ENCODE results near the gene LSP1. TPM values are rescaled to one million over a fixed set of nuclear protein-coding genes. Genes with fewer than 3 reads are reported as not detected.

LSP1 gene
- total RNA-seq, 2 donors from 2014 or later: 6.7 to 11.6 TPM

GRCh38 chr11:1845561-1846452, 7.1 kb upstream of the LSP1 start:
- no peak overlapping the region for H3K27ac ChIP-seq
- H3K36me3 ChIP-seq: no peaks in the 10 kb centered on the region
- WGBS: 87% methylated on average over 21 of the region's 21 CpGs
- no peak for DNase-seq (ENCODE audit: low spot score)
- no peaks in the 10 kb centered on the region for H3K4me1 ChIP-seq (replicated peaks)
- H3K27me3 ChIP-seq (replicated peaks; ENCODE audit: insufficient read depth): no peaks in the 10 kb centered on the region
- H3K9me3 ChIP-seq: no peaks in the 10 kb centered on the region
- intact Hi-C loops (cut with DNase I): no loop called here
- no peak for TF ChIP-seq CTCF (IDR thresholded peaks at IDR 0.05)
- no peak for TF ChIP-seq POLR2A (IDR thresholded peaks at IDR 0.05)
- no peak overlapping the region for H3K4me3 ChIP-seq

- WGBS: 90% methylated on average over 9 of the region's 9 CpGs
- Histone ChIP-seq H3K9me3 (no peaks in the 10 kb centered on the region), H3K36me3 (no peaks in the 10 kb centered on the region), H3K4me1 (replicated peaks) (no peaks in the 10 kb centered on the region), H3K27ac (no peak overlapping the region), H3K27me3 (replicated peaks; ENCODE audit: insufficient read depth) (no peaks in the 10 kb centered on the region), H3K4me3 (no peak overlapping the region)
- intact Hi-C loops (cut with DNase I): no loop called here
- TF ChIP-seq POLR2AphosphoS5 (IDR thresholded peaks at IDR 0.05): no peak
- no peak for TF ChIP-seq CTCF (IDR thresholded peaks at IDR 0.05)
- TF ChIP-seq POLR2A (IDR thresholded peaks at IDR 0.05): no peak
- DNase-seq (ENCODE audit: low spot score): no peak
Observed at GRCh38 chr11:1846453-1846932, 6.4 kb upstream of the LSP1 start.

GRCh38 chr11:1847006-1847735, 5.7 kb upstream of the LSP1 start:
- H3K27ac ChIP-seq: no peak overlapping the region
- TF ChIP-seq CTCF (IDR thresholded peaks at IDR 0.05) (no peak), POLR2AphosphoS5 (IDR thresholded peaks at IDR 0.05) (no peak), POLR2A (IDR thresholded peaks at IDR 0.05) (no peak)
- H3K9me3 ChIP-seq: no peaks in the 10 kb centered on the region
- no peak overlapping the region for H3K4me3 ChIP-seq
- DNase-seq (ENCODE audit: low spot score): no peak
- H3K4me1 ChIP-seq (replicated peaks): no peaks in the 10 kb centered on the region
- H3K36me3 ChIP-seq: no peaks in the 10 kb centered on the region
- WGBS: 89% methylated on average over 34 of the region's 34 CpGs
- intact Hi-C loops (cut with DNase I): no loop called here
- H3K27me3 ChIP-seq (replicated peaks; ENCODE audit: insufficient read depth): no peaks in the 10 kb centered on the region

GRCh38 chr11:1847926-1848639, 4.8 kb upstream of the LSP1 start:
- DNase-seq (ENCODE audit: low spot score): no peak
- Histone ChIP-seq H3K27me3 (replicated peaks; ENCODE audit: insufficient read depth) (no peaks in the 10 kb centered on the region), H3K36me3 (no peaks in the 10 kb centered on the region), H3K4me3 (no peak overlapping the region), H3K27ac (no peak overlapping the region), H3K4me1 (replicated peaks) (no peaks in the 10 kb centered on the region), H3K9me3 (no peaks in the 10 kb centered on the region)
- 89% methylated on average over 18 of the region's 18 CpGs for WGBS
- intact Hi-C loops (cut with DNase I): no loop called here
- TF ChIP-seq POLR2A (IDR thresholded peaks at IDR 0.05) (no peak), CTCF (IDR thresholded peaks at IDR 0.05) (no peak), POLR2AphosphoS5 (IDR thresholded peaks at IDR 0.05) (no peak)
